ENCODE results near the gene MINDY4. TPM values are rescaled to one million over a fixed set of nuclear protein-coding genes. Genes with fewer than 3 reads are reported as not detected.

The MINDY4 gene
- total RNA-seq, 2 donors from 2014 or later: 1.6 to 1.8 TPM

GRCh38 chr7:30750683-30751650, 20.2 kb upstream of the MINDY4 start:
- H3K9me3 ChIP-seq (ENCODE audit: control insufficient read depth, low read length, poor library complexity, severe bottlenecking): no peaks in the 10 kb centered on the region
- Mint-ChIP-seq H3K27me3 (no peaks in the 10 kb centered on the region), H3K27ac (no peak overlapping the region), H3K4me1 (no peaks in the 10 kb centered on the region), H3K36me3 (ENCODE audit: low read depth) (peaks cover 4% of the 10 kb centered on the region), H3K4me3 (no peak overlapping the region)
- DNase-seq (no peak), ATAC-seq (no peak)

- no peaks in the 10 kb centered on the region for H3K27me3 Mint-ChIP-seq
- H3K4me3 Mint-ChIP-seq: no peak within 1 kb of the TSS
- DNase-seq (no peak), ATAC-seq (no peak)
- no peaks in the 10 kb centered on the region for H3K9me3 ChIP-seq (ENCODE audit: control insufficient read depth, low read length, poor library complexity, severe bottlenecking)
- peaks cover 4% of the 10 kb centered on the region for H3K36me3 Mint-ChIP-seq (ENCODE audit: low read depth)
- no peaks in the 10 kb centered on the region for H3K4me1 Mint-ChIP-seq
- H3K27ac Mint-ChIP-seq: no peak within 1 kb of the TSS
Observed at GRCh38 chr7:30751696-30752273, 19.4 kb upstream of the MINDY4 start, which contains the start of gene INMT. TSS of gene INMT (plus strand) at chr7:30752135. CDS start at chr7:30752151, 16 bp downstream.

- ATAC-seq: no peak
- Mint-ChIP-seq H3K36me3 (ENCODE audit: low read depth) (peaks cover 4% of the 10 kb centered on the region), H3K4me1 (no peaks in the 10 kb centered on the region), H3K4me3 (no peak overlapping the region), H3K27ac (no peak overlapping the region), H3K27me3 (peaks cover under 1% of the 10 kb centered on the region)
- H3K9me3 ChIP-seq (ENCODE audit: control insufficient read depth, low read length, poor library complexity, severe bottlenecking): no peaks in the 10 kb centered on the region
- no peak for DNase-seq
Observed at GRCh38 chr7:30752484-30752883, 18.7 kb upstream of the MINDY4 start.

GRCh38 chr7:30752979-30753378, 18.2 kb upstream of the MINDY4 start:
- no peaks in the 10 kb centered on the region for H3K9me3 ChIP-seq (ENCODE audit: control insufficient read depth, low read length, poor library complexity, severe bottlenecking)
- no peak overlapping the region for H3K4me3 Mint-ChIP-seq
- DNase-seq (no peak), ATAC-seq (no peak)
- peaks cover 4% of the 10 kb centered on the region for H3K36me3 Mint-ChIP-seq (ENCODE audit: low read depth)
- no peak overlapping the region for H3K27ac Mint-ChIP-seq
- H3K4me1 Mint-ChIP-seq: no peaks in the 10 kb centered on the region
- H3K27me3 Mint-ChIP-seq: peaks cover 5% of the 10 kb centered on the region

GRCh38 chr7:30754315-30754877, 16.8 kb upstream of the MINDY4 start:
- ATAC-seq (no peak), DNase-seq (no peak)
- Mint-ChIP-seq H3K36me3 (ENCODE audit: low read depth) (peaks cover 4% of the 10 kb centered on the region), H3K4me3 (no peak overlapping the region), H3K4me1 (no peaks in the 10 kb centered on the region), H3K27me3 (peaks cover 15% of the 10 kb centered on the region), H3K27ac (no peak overlapping the region)
- H3K9me3 ChIP-seq (ENCODE audit: control insufficient read depth, low read length, poor library complexity, severe bottlenecking): no peaks in the 10 kb centered on the region

- peaks cover 27% of the 10 kb centered on the region for H3K27me3 Mint-ChIP-seq
- H3K4me3 Mint-ChIP-seq: no peak overlapping the region
- H3K4me1 Mint-ChIP-seq: no peaks in the 10 kb centered on the region
- no peak for ATAC-seq
- no peak for DNase-seq
- H3K9me3 ChIP-seq (ENCODE audit: control insufficient read depth, low read length, poor library complexity, severe bottlenecking): no peaks in the 10 kb centered on the region
- H3K36me3 Mint-ChIP-seq (ENCODE audit: low read depth): peaks cover 4% of the 10 kb centered on the region
- H3K27ac Mint-ChIP-seq: no peak overlapping the region
Observed at GRCh38 chr7:30755384-30756154, 15.6 kb upstream of the MINDY4 start.

- Mint-ChIP-seq H3K27me3 (peaks cover 31% of the 10 kb centered on the region), H3K36me3 (ENCODE audit: low read depth) (peaks cover 4% of the 10 kb centered on the region), H3K4me3 (no peak overlapping the region), H3K27ac (no peak overlapping the region), H3K4me1 (no peaks in the 10 kb centered on the region)
- DNase-seq (no peak), ATAC-seq (no peak)
- H3K9me3 ChIP-seq (ENCODE audit: control insufficient read depth, low read length, poor library complexity, severe bottlenecking): no peaks in the 10 kb centered on the region
Observed at GRCh38 chr7:30757342-30757692, 13.9 kb upstream of the MINDY4 start.

- Mint-ChIP-seq H3K4me3 (no peak overlapping the region), H3K36me3 (ENCODE audit: low read depth) (no peaks in the 10 kb centered on the region), H3K27ac (no peak overlapping the region), H3K4me1 (no peaks in the 10 kb centered on the region), H3K27me3 (peaks cover 31% of the 10 kb centered on the region)
- no peaks in the 10 kb centered on the region for H3K9me3 ChIP-seq (ENCODE audit: control insufficient read depth, low read length, poor library complexity, severe bottlenecking)
- no peak for DNase-seq
- ATAC-seq: no peak
Observed at GRCh38 chr7:30760514-30761213, 10.6 kb upstream of the MINDY4 start.

GRCh38 chr7:30761214-30762156, 9.7 kb upstream of the MINDY4 start:
- Mint-ChIP-seq H3K4me1 (no peaks in the 10 kb centered on the region), H3K27ac (no peak overlapping the region), H3K27me3 (peaks cover 31% of the 10 kb centered on the region), H3K4me3 (no peak overlapping the region), H3K36me3 (ENCODE audit: low read depth) (no peaks in the 10 kb centered on the region)
- ATAC-seq (no peak), DNase-seq (no peak)
- H3K9me3 ChIP-seq (ENCODE audit: control insufficient read depth, low read length, poor library complexity, severe bottlenecking): no peaks in the 10 kb centered on the region

- Mint-ChIP-seq H3K36me3 (ENCODE audit: low read depth) (no peaks in the 10 kb centered on the region), H3K27ac (no peak overlapping the region), H3K27me3 (peaks cover 23% of the 10 kb centered on the region), H3K4me3 (no peak overlapping the region), H3K4me1 (no peaks in the 10 kb centered on the region)
- ATAC-seq (no peak), DNase-seq (no peak)
- H3K9me3 ChIP-seq (ENCODE audit: control insufficient read depth, low read length, poor library complexity, severe bottlenecking): no peaks in the 10 kb centered on the region
Observed at GRCh38 chr7:30764030-30764975, 6.9 kb upstream of the MINDY4 start.

GRCh38 chr7:30765408-30765807, 5.8 kb upstream of the MINDY4 start:
- no peak overlapping the region for H3K27ac Mint-ChIP-seq
- no peaks in the 10 kb centered on the region for H3K9me3 ChIP-seq (ENCODE audit: control insufficient read depth, low read length, poor library complexity, severe bottlenecking)
- no peak overlapping the region for H3K4me3 Mint-ChIP-seq
- H3K36me3 Mint-ChIP-seq (ENCODE audit: low read depth): no peaks in the 10 kb centered on the region
- ATAC-seq (no peak), DNase-seq (no peak)
- no peaks in the 10 kb centered on the region for H3K4me1 Mint-ChIP-seq
- H3K27me3 Mint-ChIP-seq: peaks cover 12% of the 10 kb centered on the region
